T47D (cell line): ENCODE measurements around the gene EMC7.
A peak's percentile ranks its signal among the peaks of the same experiment; 100 is the strongest.

Source experiments
- DNase-seq, 2 experiments: peaks; one replicate each; pipeline versions ENCODE4 v3.0.0 to v3.0.0-alpha.2; 2011 to 2012; ENCODE audit warnings: low read depth in 1 of 2, low spot score in 1 of 2
- JUND ChIP-seq: IDR thresholded peaks from 2 replicates; pipeline ENCODE4 v1.6.1; 2012; ENCODE audit warnings: low read depth
- in situ Hi-C: cut with HindIII; loops from 2 replicates; pipeline ENCODE4 v1.10.0; 2016; ENCODE audit warnings: low sequenced_read_pairs, low pct_unique_long_range_greater_than_20kb

Gene EMC7

GRCh38 chr15:34043391-34043790 lies 58.3 kb downstream of the EMC7 start:
- no peak for DNase-seq
- TF ChIP-seq JUND: no peak
- in situ Hi-C loops: no loop called here

- TF ChIP-seq JUND: no peak
- DNase-seq: no peak
- in situ Hi-C loops: no loop called here
Measured at GRCh38 chr15:34039790-34040113, 61.9 kb downstream of the EMC7 start.

DNA sequence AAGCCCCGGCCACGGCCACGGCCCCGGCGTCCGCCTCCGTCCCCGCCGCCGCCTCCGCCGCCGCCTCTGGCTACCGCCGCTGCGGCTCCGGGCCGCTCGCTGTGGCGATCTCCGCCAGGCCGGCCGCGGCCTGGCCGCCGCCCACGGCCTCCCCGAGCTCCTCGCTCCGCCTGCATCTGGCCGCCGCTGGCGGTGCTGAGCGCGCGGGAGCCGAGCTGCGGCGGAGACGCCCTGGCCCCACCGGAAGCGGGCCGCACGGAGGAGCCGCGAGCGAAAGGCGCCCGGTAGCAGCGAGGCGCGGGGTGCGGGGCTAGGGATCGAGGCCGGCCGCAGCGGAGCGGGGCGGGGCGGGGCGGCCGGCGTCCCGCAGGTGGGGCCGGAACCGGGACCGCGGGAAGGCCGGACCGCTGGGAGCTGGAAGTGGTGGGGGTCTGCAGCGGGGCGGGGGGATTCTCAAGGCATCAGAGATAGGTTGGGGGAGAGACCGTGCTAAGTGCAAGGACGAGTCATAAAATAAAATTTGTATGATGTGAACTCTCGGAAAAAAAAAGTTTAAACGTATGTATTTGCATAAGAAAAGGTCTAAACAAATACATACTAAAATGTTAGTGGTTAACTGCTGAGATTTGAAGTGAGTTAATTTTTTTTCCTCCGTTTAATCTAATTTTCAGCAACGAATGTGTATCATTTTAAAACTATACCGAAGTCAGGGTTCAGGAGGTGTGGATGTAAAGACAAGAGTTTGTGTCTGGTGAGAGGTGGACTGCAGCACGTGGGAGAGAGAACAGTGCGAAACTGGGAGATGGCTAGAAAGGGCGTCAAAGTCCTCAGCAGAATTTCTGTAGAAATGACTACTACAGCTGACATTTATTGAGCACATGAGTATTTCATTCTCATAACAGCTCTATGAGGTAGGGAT lies 62.5 kb downstream of the EMC7 start, which contains the start of gene AVEN:
Gene AVEN (minus strand): TSS at position 334 of the 919 bp plus-strand sequence. CDS start 158 bp downstream, at position 176.
- no peak for TF ChIP-seq JUND

DNA sequence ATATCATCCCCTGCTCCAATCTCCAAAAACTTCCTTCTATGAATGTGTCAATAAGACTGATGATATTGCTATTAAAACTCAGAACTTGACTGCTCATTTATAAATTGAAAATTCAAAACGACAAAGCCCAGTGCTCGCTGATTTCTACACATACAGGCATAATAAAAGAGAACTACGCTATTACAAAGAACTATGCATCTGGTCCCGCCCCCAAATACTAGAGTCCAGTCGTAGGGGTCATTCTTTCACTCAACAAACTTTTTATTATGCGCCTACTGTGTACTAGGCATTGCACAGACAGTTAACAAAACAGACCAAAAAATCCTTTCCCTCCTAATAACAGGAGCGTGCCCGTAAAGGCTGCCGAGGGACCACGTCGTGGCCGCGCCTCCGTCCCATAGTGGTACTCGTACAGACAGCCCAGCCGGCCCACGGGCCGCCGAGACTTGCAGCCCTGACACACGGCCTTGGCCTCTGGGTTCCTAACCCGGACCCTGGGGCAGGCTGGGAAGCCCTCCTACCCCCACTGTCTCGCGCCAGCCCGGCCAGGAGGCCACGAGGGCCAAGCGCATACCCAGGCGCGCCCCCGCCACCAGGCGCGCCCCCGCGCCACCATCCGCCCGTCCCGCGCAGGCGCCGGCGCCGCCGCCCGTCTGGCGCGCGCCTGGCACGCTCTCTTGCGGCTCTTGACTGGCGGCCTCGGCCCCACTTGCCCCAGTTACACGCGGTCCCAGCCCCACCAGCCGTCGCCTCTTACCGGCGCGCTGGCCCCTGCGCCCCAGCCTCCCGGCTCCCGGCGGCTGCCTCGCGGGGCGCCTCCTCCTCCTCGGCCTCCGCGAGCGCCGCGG lies 63.4 kb downstream of the EMC7 start:
- in situ Hi-C loops: no loop called here
- TF ChIP-seq JUND: no peak
- peak; percentile 68 to 82 for DNase-seq

More for the DNA sequence above, 62.5 kb downstream of the EMC7 start, which contains the start of gene AVEN:
- in situ Hi-C loops: no loop called here
- peak; percentile 21 to 54 for DNase-seq
